Measurements from ENCODE around the gene PAPPA. TPM values are rescaled to one million over a fixed set of nuclear protein-coding genes. Genes with fewer than 3 reads are reported as not detected.

PAPPA gene
- total and polyA plus RNA-seq, 8 donors: 0.45 to 11.7 (median 1.9) TPM

GRCh38 chr9:116282597-116282996, 129.0 kb downstream of the PAPPA start:
- Histone ChIP-seq H3K27me3 (no peaks in the 10 kb centered on the region), H3K4me1 (no peaks in the 10 kb centered on the region), H3K4me3 (no peak overlapping the region), H3K36me3 (no peaks in the 10 kb centered on the region), H3K27ac (no peak overlapping the region), H3K9me3 (no peaks in the 10 kb centered on the region)
- DNase-seq: no peak
- TF ChIP-seq CTCF (IDR thresholded peaks at IDR 0.05) (no peak), POLR2AphosphoS5 (IDR thresholded peaks at IDR 0.05) (no peak), EP300 (IDR thresholded peaks at IDR 0.05) (no peak), POLR2A (IDR thresholded peaks at IDR 0.05) (no peak)
- WGBS, 5 donors: 68 to 77% (median 74%) methylated on average over 1 of the region's 1 CpG
- intact Hi-C loops (cut with DNase I; ENCODE audit: low total_unique reads): no loop called here

GRCh38 chr9:116284518-116284917, 130.9 kb downstream of the PAPPA start:
- no peaks in the 10 kb centered on the region for H3K27me3 ChIP-seq
- intact Hi-C loops (cut with DNase I; ENCODE audit: low total_unique reads): no loop called here
- no peaks in the 10 kb centered on the region for H3K4me1 ChIP-seq
- TF ChIP-seq CTCF (IDR thresholded peaks at IDR 0.05) (no peak), EP300 (IDR thresholded peaks at IDR 0.05) (no peak), POLR2AphosphoS5 (IDR thresholded peaks at IDR 0.05) (no peak), POLR2A (IDR thresholded peaks at IDR 0.05) (no peak)
- H3K36me3 ChIP-seq: no peaks in the 10 kb centered on the region
- H3K4me3 ChIP-seq: no peak overlapping the region
- H3K9me3 ChIP-seq: no peaks in the 10 kb centered on the region
- no peak for DNase-seq
- 79 to 87% (median 81%) methylated on average over 6 of the region's 6 CpGs for WGBS, 5 donors
- H3K27ac ChIP-seq: no peak overlapping the region

- no peaks in the 10 kb centered on the region for H3K4me1 ChIP-seq
- no peak for TF ChIP-seq POLR2AphosphoS5 (IDR thresholded peaks at IDR 0.05)
- TF ChIP-seq EP300 (IDR thresholded peaks at IDR 0.05): no peak
- no peak for TF ChIP-seq POLR2A (IDR thresholded peaks at IDR 0.05)
- no peak for TF ChIP-seq CTCF (IDR thresholded peaks at IDR 0.05)
- intact Hi-C loops (cut with DNase I; ENCODE audit: low total_unique reads): no loop called here
- H3K27ac ChIP-seq: no peak overlapping the region
- H3K36me3 ChIP-seq: no peaks in the 10 kb centered on the region
- H3K9me3 ChIP-seq: no peaks in the 10 kb centered on the region
- no peaks in the 10 kb centered on the region for H3K27me3 ChIP-seq
- DNase-seq: no peak
- no peak overlapping the region for H3K4me3 ChIP-seq
- 73 to 79% (median 77%) methylated on average over 4 of the region's 4 CpGs for WGBS, 5 donors
Observed at GRCh38 chr9:116285320-116285719, 131.7 kb downstream of the PAPPA start.

GRCh38 chr9:116286297-116286696, 132.7 kb downstream of the PAPPA start:
- Histone ChIP-seq H3K4me3 (no peak overlapping the region), H3K9me3 (no peaks in the 10 kb centered on the region), H3K27me3 (no peaks in the 10 kb centered on the region), H3K4me1 (no peaks in the 10 kb centered on the region), H3K36me3 (no peaks in the 10 kb centered on the region), H3K27ac (no peak overlapping the region)
- peak in 1 of 2 donors; percentile 36 for DNase-seq
- intact Hi-C loops (cut with DNase I; ENCODE audit: low total_unique reads): no loop called here
- TF ChIP-seq POLR2A (IDR thresholded peaks at IDR 0.05) (no peak), EP300 (IDR thresholded peaks at IDR 0.05) (no peak), POLR2AphosphoS5 (IDR thresholded peaks at IDR 0.05) (no peak), CTCF (IDR thresholded peaks at IDR 0.05) (no peak)
- 29 to 39% (median 31%) methylated on average over 9 of the region's 9 CpGs for WGBS, 5 donors
